Epithelial cell of proximal tubule (primary cell): ENCODE results near the gene ZNF451. TPM values are rescaled to one million over a fixed set of nuclear protein-coding genes. Genes with fewer than 3 reads are reported as not detected.

ENCODE experiments used
- DNase-seq: peaks from one replicate; pipeline ENCODE4 v3.0.0-alpha.2; 2011; ENCODE audit warnings: low read depth
- H3K4me3 ChIP-seq: 2 replicates; pipeline ENCODE4 v1.5.1; 2011; ENCODE audit warnings: low read depth, mild to moderate bottlenecking, low read length
- total RNA-seq: library from RNA; depleted of rRNA; stranded (reverse); fragments of >200 nt; gene quantifications from 2 replicates; pipeline ENCODE4 v1.2.3, GENCODE V29; 2015
- TF ChIP-seq, protein P1 (sequence below): conservative IDR thresholded peaks from 2 replicates; pipeline ENCODE4 v1.5.1; 2012; ENCODE audit warnings: low read depth, mild to moderate bottlenecking, low read length

ZNF451 gene
- total RNA-seq, 1 donor from 2014 or later = 16.4 TPM

DNA sequence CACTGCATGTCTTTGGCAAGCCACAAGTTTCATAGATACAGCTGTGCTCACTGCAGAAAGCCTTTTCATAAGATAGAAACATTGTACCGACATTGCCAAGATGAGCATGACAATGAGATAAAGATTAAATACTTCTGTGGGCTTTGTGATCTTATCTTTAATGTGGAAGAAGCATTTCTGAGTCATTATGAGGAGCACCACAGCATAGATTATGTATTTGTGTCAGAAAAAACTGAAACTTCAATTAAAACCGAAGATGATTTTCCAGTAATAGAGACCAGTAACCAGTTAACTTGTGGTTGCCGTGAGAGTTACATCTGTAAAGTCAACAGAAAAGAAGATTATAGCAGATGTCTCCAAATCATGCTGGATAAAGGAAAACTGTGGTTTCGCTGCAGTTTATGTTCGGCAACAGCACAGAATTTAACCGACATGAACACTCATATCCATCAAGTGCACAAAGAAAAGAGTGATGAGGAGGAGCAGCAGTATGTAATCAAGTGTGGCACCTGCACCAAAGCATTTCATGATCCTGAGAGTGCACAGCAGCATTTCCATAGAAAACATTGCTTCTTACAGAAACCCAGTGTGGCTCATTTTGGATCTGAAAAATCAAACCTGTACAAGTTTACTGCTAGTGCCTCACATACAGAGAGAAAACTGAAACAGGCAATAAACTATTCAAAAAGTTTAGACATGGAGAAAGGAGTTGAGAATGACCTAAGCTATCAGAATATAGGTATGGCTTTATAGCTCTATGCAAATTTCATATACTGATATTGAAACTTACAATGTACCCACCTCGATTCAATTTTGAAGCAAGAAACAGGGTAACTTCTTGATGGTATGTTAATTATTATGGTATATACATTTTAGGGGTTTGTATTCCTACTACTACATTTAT, 58.2 kb downstream of the ZNF451 start:
- TF ChIP-seq, protein P1, sequence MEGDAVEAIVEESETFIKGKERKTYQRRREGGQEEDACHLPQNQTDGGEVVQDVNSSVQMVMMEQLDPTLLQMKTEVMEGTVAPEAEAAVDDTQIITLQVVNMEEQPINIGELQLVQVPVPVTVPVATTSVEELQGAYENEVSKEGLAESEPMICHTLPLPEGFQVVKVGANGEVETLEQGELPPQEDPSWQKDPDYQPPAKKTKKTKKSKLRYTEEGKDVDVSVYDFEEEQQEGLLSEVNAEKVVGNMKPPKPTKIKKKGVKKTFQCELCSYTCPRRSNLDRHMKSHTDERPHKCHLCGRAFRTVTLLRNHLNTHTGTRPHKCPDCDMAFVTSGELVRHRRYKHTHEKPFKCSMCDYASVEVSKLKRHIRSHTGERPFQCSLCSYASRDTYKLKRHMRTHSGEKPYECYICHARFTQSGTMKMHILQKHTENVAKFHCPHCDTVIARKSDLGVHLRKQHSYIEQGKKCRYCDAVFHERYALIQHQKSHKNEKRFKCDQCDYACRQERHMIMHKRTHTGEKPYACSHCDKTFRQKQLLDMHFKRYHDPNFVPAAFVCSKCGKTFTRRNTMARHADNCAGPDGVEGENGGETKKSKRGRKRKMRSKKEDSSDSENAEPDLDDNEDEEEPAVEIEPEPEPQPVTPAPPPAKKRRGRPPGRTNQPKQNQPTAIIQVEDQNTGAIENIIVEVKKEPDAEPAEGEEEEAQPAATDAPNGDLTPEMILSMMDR = no peak
- no peak for DNase-seq

DNA sequence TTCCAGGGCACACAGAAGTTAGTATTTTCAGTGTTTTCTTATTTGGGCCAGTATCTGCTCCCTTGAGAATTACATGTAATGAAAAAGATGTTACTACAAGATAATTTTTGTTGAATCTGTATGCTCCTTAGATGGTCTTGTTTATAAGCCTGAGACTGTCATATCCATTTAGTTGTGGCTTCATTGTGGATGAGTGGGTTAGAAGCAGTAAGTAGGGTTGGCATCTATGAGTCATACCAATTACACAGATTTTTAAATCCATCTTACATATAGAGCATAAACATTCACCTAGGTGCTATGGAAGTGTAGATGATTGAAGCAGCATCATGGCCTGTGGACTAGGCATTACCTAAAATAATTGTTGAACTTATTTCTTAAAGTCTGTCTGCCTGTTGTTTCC, 68.7 kb downstream of the ZNF451 start:
- DNase-seq = no peak

More for the DNA sequence above, 58.2 kb downstream of the ZNF451 start:
- H3K4me3 ChIP-seq = no peak overlapping the region

DNA sequence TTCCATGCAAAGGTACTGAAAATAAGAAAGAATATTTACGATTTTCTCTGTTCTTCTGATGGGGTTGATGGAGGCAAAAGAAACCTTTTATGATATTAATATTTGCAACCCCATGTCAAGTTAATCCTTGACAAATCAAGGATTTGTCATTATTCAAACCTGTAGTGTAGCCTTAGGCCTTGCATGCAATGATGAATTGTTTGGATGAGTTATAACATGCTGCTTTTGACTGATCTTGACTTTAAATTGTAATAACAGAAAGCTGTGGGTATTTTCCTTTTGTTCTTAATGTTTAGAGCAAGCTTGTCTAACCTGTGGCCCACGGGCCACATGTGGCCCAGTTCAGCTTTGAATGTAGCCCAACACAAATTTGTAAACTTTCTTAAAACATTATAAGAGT, 69.1 kb downstream of the ZNF451 start:
- no peak overlapping the region for H3K4me3 ChIP-seq
- TF ChIP-seq, protein P1 = no peak
- DNase-seq = no peak

More for the DNA sequence above, 68.7 kb downstream of the ZNF451 start:
- H3K4me3 ChIP-seq = no peak overlapping the region
- TF ChIP-seq, protein P1 = no peak

DNA sequence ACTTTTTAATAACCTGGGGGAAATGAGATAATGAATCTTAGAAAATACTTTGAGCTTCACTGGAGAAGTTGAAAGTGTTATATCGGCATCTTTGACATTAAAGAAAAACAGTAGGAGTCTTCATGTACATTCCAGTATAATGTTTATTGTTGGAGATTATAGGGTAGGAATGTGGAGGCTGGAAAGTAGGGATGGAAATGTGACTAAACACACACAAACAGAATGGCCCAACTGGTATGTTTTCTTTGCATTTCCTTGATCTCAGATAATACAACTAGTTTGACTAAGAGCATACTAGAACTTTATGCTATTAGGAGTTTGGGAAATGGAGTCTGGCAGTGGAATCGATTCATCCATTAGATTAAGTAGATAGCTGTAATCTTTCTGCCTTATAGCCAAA, 72.0 kb downstream of the ZNF451 start:
- TF ChIP-seq, protein P1 = no peak
- no peak for DNase-seq
- no peak overlapping the region for H3K4me3 ChIP-seq

DNA sequence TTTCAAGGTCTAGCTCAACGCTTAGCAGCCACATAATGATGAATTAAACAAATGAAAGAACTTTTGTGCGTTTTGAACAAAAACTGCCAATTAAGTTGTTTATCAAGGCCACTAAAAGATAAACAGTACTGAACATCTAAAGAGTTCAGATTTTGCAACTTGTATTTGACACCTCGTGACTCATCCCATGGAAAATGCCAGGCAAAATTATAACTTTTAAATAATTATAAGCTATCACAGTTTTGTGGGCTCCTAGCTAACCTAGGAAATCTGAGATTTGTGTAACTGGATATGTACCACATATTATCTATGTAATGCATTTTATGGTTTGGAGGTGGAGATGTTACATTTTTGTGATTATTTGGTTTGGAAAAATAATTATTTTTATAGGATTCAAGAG, 72.5 kb downstream of the ZNF451 start:
- TF ChIP-seq, protein P1 = no peak
- H3K4me3 ChIP-seq = no peak overlapping the region
- no peak for DNase-seq

DNA sequence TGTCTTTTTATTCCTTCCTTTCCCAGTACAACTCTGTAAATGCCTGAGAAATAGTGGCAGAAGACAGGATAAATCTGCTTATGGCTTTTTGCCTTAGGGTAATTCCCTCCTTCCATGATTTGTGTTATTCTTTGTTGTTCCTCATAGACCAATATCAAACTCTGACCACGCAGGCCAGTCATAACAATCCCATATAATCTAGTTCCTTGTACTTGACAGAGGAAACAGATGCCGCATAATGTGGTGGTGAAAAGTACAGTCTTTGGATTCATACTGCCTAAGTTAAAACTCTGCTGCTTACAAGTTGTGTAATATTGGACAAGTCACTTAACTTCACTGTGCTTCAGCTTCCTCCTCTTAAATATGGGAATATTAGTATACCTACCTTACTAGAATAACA, 74.0 kb downstream of the ZNF451 start:
- no peak overlapping the region for H3K4me3 ChIP-seq
- TF ChIP-seq, protein P1 = no peak
- DNase-seq = no peak

DNA sequence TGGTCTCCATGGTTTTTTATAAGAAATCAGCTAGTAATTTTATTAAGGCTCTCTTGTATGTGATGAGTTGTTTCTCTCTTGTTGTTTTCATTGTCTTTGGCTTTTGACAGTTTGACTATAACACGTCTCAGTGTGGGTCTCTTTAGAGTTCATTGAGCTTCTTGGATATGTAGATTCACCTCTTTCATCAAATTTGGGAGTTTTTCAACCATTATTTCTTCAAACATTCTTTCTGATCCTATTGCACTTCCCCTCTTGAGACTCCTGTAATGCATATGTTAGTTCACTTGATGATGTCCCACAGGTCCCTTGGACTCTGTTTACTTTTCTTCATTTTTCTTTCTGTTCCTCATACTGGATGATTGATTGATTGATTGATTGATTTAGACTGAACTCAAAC, 75.1 kb downstream of the ZNF451 start:
- TF ChIP-seq, protein P1 = no peak
- H3K4me3 ChIP-seq = no peak overlapping the region
- no peak for DNase-seq
